ENCODE data around the gene CTSD.

The CTSD gene

GRCh38 chr11:1768141-1768469 is 4.4 kb upstream of the CTSD start:
- DNase-seq = no peak

DNA sequence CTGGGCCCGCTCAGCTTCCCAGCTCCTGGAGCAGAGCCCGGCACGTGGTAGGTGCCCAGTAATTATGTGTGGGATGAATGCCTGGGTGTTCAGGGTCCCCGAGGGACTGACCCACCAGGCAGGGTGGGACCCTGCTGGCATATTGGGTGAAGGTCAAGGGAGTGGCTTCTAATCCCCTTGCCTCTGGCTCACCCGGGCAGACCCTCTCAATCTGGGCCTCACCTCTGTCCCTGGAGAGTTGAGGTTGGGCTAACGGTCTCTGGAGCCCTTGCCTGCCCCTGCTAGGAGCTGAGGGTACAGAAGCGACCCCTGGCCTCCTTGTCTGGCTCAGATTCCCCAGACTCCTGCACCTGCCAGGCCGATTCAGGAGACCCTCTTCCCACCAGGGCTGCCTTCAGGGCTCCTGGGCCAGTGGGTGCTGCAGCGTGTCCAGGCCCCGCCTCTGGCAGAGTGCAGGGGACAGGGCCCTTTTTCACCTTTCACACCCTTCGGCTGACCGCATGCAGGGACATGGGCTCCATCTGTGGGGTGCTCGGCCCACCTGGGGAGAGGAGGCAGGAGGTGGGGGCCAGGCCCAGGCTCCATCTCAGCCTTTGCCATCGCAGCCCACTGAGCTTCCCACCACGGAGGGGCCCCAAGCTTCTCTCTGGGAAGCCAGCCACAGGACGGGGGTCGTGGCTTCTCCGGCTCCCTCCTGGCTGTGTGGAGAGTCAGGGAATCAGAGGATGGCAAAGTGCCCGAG is 3.8 kb upstream of the CTSD start:
- no peak for DNase-seq

DNA sequence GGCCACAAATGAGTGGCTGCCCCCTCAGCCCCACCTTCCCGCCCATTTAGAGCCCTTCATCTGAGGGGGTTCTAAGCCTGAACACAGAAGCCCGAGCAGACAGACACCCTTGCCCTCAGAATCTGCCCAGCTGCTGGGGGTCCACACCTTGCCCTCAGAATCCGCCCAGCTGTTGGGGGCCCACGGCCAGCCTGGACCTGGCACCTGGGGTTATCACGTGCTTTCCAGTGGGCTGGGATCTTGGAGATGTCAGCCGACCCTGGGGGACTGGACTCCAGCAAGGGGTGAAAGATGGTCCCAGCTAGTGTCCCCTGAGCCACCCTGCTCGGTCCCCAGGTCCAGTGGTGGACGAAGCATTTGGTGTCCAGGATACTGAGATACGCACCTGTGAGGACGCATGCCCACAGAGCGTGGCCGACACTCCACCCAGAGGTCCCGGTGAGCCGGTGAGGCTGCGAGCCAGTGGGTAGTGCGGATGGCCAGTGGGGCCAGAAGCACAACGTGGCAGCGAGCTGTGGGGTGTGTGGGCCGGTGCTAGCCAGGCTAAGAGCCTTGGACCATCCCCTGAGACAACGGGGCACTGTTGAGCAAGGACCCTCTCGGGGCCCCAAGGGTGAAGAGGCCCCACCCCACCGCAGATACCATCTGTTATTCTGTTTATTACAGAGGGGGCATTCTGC is 3.1 kb upstream of the CTSD start:
- DNase-seq = no peak

DNA sequence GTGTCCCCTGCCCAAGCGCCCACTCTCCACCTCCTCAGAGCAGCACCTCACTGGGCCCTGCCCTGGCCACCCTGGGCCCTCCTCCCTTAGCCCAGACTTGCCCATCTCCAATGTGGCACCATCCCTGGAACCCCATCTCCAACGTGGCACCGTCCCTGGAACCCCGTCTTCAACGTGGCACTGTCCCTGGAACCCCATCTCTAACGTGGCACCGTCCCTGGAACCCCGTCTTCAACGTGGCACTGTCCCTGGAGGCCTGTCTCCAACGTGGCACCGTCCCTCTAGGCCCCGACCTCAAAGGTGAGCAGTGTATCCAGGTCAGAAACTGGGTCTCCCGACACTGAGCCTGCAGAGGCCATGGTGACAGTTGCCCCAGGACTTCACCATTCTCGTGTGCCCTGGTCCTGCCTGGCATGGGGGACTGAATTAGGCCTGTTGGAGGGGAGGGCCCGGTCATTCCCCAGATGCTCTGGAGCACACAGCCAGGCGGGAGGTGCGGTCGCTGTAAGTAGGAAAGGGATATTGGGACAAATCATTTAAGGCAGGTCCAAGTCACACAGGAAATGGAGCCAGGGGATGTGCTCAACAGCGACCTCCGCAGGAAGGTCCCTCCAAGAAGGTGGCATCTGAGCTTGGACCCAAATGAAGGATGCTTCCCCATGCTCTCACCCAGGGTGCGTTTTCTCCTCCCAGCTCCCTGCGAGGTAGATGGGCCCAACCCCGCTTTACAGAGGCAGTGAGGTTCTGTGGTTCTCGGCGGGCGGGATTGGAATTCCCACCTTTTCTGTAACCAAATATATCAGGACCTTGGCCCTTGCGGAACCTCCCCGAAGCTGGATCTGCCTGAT is 2.4 kb upstream of the CTSD start:
- no peak for DNase-seq

DNA sequence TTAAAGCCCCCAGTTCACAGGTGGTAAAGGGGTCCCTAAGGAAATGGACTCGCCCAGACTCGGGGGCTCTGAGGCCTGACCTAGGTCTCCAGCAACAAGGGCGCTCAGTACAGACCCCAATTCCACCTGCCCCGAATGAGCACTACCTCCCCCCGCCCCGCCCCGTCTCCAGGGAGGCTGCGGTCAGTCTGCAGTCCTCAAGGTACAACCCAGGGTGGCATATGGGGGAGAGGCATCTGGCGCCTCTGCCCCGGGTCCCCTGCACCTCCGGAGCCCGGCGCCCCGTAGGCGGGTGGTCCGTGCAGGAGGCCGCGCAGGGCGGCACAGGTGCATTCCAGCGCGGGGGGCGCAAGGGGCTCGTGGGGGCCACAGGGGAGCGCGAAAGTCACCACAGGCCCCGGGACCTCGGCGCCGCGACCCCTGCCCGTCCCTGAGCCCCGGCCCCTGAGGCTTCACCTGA is 361 bp downstream of the CTSD start:
- DNase-seq = no peak

DNA sequence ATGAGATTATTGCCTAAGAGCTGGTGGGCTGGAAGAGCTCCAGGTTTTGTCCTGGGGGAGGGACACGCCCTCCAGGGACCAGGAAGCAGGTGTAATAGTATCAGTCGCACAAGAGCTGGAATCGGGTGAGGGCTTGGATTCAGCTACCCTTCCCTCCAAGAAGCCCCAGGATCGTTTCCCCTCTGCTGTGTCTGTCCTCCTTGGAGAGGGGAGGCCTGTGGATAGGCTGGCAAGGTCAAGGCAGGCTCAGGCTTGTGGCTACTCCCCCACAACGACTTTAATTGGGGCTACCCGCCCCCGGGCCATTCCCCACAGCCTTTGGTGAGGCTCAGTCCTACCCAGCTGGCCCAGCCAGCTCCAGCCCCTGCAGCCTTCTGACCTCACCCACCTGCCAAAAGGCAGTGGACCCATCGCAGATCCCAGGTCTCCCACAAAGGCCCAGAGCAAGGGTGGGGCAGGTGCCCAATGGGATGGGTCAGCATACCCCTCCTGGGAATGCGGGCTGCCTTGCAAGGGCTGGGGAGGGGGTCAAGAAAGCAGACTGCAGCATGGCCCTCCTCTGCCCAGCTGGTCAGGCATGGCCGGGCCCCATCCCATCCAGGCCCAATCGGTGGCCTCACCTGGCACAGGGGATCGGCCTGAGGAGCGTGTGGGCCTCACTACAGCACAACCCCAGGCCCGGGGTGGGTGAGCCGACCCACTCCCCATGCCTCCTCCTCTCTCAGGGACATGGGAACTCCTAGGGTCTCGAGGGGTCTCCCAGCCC is 1.0 kb downstream of the CTSD start:
- no peak for DNase-seq

DNA sequence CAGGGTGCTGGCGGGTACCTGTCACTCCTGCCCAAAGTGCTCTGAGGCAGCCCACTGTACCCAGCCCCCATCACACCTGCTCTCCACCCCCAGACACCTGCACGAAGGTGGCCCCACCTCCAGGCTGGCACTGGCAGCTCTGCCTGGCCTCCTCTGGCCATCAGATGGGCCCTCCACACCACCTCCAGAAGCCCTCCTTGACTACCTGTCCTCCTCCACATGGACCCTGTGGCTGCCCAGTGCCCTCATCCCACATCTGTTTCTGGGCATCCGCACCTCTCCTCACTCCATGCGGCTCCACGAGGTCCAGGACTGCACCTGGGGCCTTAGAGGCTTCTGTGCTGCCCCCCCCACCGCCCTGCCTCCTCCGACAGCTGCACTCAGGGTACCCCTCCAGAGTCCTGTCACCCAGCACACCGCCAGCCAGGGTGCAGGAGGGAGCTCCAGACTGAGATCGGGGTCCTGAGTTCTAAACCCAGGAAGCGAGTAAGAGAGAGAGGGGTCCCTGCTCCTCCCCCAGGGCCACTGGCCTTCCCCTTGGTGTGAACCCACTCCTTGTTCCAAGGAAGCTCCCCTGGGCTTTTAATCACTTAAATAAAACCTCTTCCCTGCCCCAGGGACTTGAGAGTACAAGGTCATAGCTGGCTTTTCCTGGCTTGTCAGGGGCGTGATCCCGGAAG is 1.7 kb downstream of the CTSD start:
- no peak for DNase-seq

DNA sequence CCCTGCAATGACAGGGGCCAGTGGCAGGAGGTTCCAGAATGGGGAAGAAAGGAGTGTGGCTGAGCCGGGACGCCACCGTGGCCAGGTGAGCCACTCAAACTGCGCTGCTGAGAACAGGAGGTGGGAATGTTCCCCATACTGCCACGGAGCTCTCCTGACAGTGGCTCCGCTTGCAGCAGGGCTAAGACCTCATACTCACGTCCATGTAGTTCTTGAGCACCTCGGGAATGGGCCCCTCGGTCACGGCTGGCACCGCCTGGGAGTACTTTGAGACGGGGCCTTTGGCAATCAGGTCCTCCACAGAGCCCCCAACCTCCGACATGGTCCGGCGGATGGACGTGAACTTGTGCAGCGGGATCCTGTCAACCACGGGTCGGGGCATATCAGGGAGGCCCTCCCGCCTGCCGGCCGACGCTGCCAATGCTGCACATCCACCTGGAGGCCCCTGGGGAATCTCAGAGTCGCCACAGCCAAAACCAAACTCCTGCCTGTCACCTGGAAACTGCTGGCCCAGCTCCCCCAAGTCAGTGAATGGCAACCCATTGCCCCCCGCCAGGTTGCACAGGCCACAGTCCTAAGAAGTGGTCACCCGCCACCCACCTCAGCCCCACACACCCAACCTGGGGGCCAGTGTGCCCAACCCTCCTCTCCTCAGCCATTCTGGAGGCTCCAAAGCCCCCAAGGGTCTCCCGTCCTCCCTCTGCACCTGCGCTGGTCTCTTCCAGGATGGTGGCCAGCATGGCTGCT is 2.4 kb downstream of the CTSD start:
- no peak for DNase-seq

- no peak for DNase-seq
These were observed 3.2 kb downstream of the CTSD start for GRCh38 chr11:1760351-1761109.

DNA sequence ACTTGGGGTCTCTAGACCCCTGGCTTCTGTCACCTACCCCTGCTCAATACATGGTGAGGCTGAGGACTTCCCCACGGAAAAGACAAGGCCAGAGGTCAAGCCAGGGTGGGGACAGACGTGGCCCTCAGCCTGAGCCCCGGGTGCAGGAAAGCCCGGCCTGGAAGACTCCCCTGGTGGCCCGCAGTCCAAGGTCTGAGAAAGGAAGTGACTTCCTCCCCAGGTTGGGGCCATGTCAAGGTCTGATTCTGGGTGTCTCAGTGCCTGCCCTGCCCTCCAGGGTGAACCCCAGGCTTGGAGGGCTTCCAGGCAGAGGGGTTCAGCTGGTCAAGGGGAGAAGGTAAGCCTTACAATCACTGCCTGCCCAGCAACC is 3.9 kb downstream of the CTSD start:
- no peak for DNase-seq

GRCh38 chr11:1759151-1759850 is 4.4 kb downstream of the CTSD start:
- DNase-seq = no peak

- no peak for DNase-seq
These were observed 5.0 kb downstream of the CTSD start for GRCh38 chr11:1758611-1759150.

DNA sequence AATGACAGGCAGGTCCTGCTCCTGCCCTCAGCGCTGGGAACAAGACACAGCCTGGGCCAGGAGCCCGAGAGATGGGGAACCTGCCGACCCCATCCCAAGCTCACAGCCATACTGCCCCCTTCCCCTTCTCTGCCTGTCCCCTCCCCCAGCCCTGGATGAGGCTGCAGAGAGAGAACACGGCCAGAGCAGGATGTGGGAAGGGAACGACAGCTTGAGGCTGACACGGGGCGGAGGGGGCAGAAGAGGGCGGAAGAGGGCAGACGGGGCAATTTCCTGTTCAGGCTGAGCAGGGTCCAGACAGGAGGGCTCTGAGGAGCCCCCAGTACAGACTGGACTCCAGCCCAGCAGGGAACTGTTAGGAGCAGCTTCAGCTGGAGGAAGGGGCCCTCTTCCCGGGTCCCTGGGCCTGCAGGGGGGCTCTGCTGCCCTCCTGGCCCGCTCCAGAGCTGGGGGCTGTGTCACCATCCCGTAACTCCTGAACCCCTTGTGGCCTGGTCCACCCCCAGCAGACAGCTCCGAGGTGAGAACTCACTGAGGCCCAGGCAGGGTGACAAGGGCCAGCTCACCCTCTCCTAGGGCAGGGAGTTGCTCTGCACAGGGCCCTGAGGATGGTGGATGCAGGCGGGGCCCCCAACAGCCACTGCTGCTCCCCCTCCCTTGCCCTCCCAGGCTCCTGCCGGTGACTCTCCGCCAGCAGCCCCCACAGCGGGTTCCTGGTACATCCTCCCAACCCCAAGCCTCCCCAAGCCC is 5.7 kb downstream of the CTSD start:
- peak; percentile 71 for DNase-seq

DNA sequence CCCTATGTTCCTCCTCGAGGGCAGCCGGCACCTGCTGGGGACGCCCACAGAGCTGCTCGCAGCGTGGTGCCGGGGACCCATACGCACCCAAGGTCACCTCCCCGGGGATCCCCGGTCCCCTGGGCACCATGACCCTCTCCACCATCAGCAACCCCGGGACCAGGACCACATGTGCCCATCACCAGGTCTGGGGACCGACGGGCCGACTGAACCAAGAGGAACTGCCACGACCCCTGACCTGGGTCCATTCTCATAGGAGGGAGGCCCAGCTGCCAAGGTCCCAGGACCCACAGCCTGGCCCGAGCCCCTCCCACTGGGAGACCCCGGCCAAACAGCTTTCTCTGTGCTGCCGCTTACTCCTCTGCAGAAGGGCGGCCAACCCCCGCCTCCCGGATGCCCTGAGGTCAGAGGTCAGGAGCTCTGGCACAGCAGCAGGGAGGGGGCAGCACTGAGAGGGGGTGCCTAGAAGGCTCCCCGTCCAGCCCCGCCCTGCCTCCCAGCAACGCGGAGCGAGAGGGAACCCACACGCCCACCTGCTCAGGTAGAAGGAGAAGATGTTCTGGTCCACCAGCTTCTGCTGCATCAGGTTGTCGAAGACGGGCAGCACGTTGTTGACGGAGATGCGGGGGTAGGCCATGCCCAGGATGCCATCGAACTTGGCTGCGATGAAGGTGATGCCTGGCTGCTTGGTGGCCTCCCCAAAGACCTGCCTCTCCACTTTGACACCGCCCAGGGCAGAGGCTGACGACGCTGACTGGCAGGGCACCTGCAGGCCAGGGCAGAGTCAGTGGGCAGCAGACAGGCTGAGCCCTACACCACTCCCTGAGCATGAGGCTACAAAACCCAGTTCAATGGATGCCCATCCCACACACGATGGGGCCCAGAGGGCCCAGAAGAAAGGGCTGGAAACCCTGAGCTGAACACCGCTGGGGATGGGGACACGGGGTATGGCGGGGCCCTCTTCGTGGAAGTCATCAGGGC is 6.6 kb downstream of the CTSD start:
- no peak for DNase-seq

DNA sequence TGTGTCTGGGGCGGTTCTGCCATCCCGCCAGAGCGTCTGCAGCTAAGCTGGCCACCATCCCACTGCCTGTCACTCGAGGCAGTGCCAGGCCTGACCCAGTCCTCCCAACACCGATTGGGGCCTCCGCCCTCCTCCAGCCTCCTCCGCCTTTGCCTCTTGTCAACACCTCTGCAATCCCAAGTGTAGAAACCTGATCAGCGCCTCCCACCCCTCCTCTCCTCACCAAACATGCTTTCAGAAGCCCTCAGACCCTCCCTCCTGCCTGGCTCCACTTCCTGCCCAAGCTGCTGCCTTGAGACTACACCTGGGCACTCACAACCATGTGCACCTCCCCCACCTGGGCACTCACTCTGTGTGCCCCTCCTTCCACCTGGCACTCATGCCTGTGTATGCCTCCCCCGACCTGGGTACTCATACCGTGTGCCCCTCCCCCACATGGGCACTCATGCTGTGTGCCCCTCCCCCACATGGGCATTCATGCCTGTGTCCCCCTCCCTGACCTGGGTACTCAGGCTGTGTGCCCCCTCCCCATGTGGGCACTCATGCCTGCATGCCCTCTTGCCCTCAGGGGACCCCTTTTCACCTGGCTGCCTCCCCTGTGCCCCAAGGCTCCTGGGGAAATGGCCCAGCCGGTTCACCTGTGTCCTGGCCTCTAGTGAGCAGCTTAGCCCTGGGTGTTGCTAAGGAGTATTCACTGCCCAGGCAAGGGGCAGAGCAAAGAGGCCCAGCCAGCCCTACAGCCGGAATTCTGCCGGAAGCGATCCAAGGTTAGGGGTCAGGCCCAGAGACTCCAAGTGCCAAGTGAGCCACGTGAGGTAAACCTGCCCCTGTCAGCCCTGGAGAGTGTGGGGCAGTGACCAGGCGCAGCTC is 7.8 kb downstream of the CTSD start:
- no peak for DNase-seq

DNA sequence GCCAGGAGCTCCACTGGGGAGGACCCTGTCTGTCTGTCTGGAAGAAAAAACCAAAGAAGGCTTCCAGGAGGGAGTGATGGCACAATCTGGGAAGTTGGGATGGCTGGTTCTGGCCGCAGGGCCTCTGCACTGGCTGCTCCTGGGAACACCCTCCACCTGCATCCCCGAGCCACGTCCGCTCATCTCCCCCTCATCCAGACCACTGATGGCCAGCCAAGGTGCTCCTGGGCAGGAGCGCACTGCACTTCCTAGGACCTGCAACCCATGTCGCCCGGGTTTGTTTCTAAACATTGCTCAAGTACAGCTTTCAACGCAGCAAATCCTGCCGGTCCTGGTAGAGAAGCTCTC is 8.4 kb downstream of the CTSD start:
- no peak for DNase-seq
